ENCODE data around the gene MEPCE.

DNA sequence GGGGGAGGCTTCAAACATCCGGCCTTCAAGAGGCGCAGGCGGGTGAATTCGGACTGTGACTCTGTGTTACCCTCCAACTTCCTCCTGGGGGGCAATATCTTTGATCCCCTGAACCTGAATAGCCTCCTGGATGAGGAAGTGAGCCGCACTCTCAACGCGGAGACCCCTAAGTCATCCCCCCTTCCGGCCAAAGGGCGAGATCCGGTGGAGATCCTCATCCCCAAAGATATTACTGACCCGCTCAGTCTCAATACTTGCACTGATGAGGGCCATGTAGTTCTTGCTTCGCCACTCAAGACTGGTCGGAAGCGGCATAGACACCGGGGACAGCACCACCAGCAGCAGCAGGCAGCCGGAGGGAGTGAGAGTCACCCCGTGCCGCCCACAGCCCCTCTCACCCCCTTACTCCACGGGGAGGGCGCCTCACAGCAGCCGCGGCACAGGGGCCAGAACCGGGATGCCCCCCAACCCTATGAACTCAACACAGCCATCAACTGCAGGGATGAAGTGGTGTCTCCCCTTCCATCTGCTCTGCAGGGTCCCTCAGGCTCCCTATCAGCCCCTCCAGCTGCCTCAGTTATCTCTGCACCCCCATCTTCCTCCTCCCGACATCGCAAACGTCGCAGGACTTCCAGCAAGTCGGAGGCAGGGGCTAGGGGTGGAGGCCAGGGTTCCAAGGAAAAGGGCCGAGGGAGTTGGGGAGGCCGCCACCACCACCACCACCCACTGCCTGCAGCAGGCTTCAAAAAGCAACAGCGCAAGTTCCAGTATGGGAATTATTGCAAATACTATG is 1.1 kb downstream of the MEPCE start:
- no peak for TF ChIP-seq POLR2A (IDR thresholded peaks at IDR 0.05; ENCODE audit: low read length)
- no peak for TF ChIP-seq GATA1 (IDR thresholded peaks at IDR 0.05; ENCODE audit: low read depth, low read length)
